SK-N-DZ (cell line): ENCODE measurements around the gene ITPA.
A peak's percentile ranks its signal among the peaks of the same experiment; 100 is the strongest.
"Not testable (repeated sequence)": the region's sequence is repeated elsewhere in the genome, so short reads cannot be mapped to it uniquely, and the experiment has no call there.

ENCODE experiments used
- DNase-seq: peaks from one replicate; pipeline ENCODE4 v3.0.0-alpha.2; 2015; ENCODE audit warnings: low spot score

The ITPA gene

GRCh38 chr20:3199206-3199605 lies 10.1 kb upstream of the ITPA start:
- DNase-seq: no peak

GRCh38 chr20:3199976-3200755 lies 9.1 kb upstream of the ITPA start:
- no peak for DNase-seq

- DNase-seq: no peak
Measured at GRCh38 chr20:3202965-3203314, 6.4 kb upstream of the ITPA start.

GRCh38 chr20:3203315-3204123 lies 5.8 kb upstream of the ITPA start:
- DNase-seq: peak; percentile 35

GRCh38 chr20:3204124-3204794 lies 5.0 kb upstream of the ITPA start, which contains the start of gene DDRGK1:
TSS of gene DDRGK1 (minus strand) at chr20:3204682. CDS start at chr20:3204627, 55 bp downstream.
- DNase-seq: peak; percentile 85

- no peak for DNase-seq
Measured at GRCh38 chr20:3208786-3209256, 477 bp upstream of the ITPA start.

- DNase-seq: no peak
Measured at GRCh38 chr20:3209946-3210317, 634 bp downstream of the ITPA start.

GRCh38 chr20:3210346-3210745 lies 1.0 kb downstream of the ITPA start:
- no peak for DNase-seq

- DNase-seq: no peak
Measured at GRCh38 chr20:3213226-3213625, 3.9 kb downstream of the ITPA start.

- DNase-seq: not testable (repeated sequence)
Measured at GRCh38 chr20:3215359-3215917, 6.1 kb downstream of the ITPA start.

GRCh38 chr20:3218307-3218988 lies 9.2 kb downstream of the ITPA start:
- DNase-seq: peak; percentile 36

GRCh38 chr20:3221398-3222226 lies 12.3 kb downstream of the ITPA start:
- DNase-seq: no peak

GRCh38 chr20:3222635-3223600 lies 13.6 kb downstream of the ITPA start:
- no peak for DNase-seq

- no peak for DNase-seq
Measured at GRCh38 chr20:3223651-3223993, 14.3 kb downstream of the ITPA start.

GRCh38 chr20:3223994-3224680 lies 14.8 kb downstream of the ITPA start:
- no peak for DNase-seq

- no peak for DNase-seq
Measured at GRCh38 chr20:3224681-3225421, 15.6 kb downstream of the ITPA start.

GRCh38 chr20:3226093-3226492 lies 16.8 kb downstream of the ITPA start:
- no peak for DNase-seq

- no peak for DNase-seq
Measured at GRCh38 chr20:3226864-3227263, 17.6 kb downstream of the ITPA start.
